Glutamatergic neuron (in vitro differentiated cells): Measurements from ENCODE around the gene VTCN1. TPM values are rescaled to one million over a fixed set of nuclear protein-coding genes. Genes with fewer than 3 reads are reported as not detected.

Experiments
- DNase-seq: peaks from one replicate; pipeline ENCODE4 v3.0.0; 2022
- H3K27ac Mint-ChIP-seq: one replicate; pipeline ENCODE4 v1.8.0; 2020; ENCODE audit warnings: mild to moderate bottlenecking, mixed read lengths, inconsistent platforms; ENCODE audit not compliant: unreplicated experiment
- H3K27me3 Mint-ChIP-seq: one replicate; pipeline ENCODE4 v1.8.0; 2020; ENCODE audit warnings: mild to moderate bottlenecking, moderate library complexity, mixed read lengths, inconsistent platforms; ENCODE audit not compliant: unreplicated experiment
- H3K36me3 Mint-ChIP-seq: one replicate; pipeline ENCODE4 v1.8.0; 2020; ENCODE audit warnings: mild to moderate bottlenecking, mixed read lengths, inconsistent platforms; ENCODE audit not compliant: unreplicated experiment
- H3K4me1 Mint-ChIP-seq: one replicate; pipeline ENCODE4 v1.8.0; 2020; ENCODE audit warnings: mild to moderate bottlenecking, low read depth, mixed read lengths, inconsistent platforms; ENCODE audit not compliant: unreplicated experiment
- H3K4me3 Mint-ChIP-seq: one replicate; pipeline ENCODE4 v1.8.0; 2020; ENCODE audit warnings: mild to moderate bottlenecking, mixed read lengths, inconsistent platforms; ENCODE audit not compliant: unreplicated experiment
- H3K9me3 Mint-ChIP-seq: one replicate; pipeline ENCODE4 v1.8.0; 2020; ENCODE audit warnings: mild to moderate bottlenecking, moderate library complexity, mixed read lengths, inconsistent platforms; ENCODE audit not compliant: unreplicated experiment
- CTCF ChIP-seq: fragments of 200-600 bp; sonication (generic); IDR thresholded peaks from one replicate; pipeline ENCODE4 v1.5.0; 2021; ENCODE audit not compliant: partially characterized antibody, unreplicated experiment
- total RNA-seq: library from RNA; stranded (reverse); fragmentation: NEBNext Ultra II Directional; extraction: Animal tissue kit (Norgen Biotek cat#: 25700); gene quantifications from one replicate; pipeline ENCODE4 v1.2.1, GENCODE V29; 2021; ENCODE audit not compliant: unreplicated experiment

The VTCN1 gene
- total RNA-seq, 1 donor from 2014 or later, result not detected

GRCh38 chr1:117244971-117245370 lies 34.2 kb upstream of the VTCN1 start:
- Mint-ChIP-seq H3K4me1 (no peaks in the 10 kb centered on the region), H3K9me3 (peaks cover 1% of the 10 kb centered on the region)
- no peak for TF ChIP-seq CTCF

GRCh38 chr1:117244306-117244705 lies 33.6 kb upstream of the VTCN1 start:
- H3K27ac Mint-ChIP-seq, result no peak overlapping the region
- DNase-seq, result no peak
- H3K36me3 Mint-ChIP-seq, result no peaks in the 10 kb centered on the region
- H3K4me3 Mint-ChIP-seq, result no peak overlapping the region
- TF ChIP-seq CTCF, result no peak
- no peaks in the 10 kb centered on the region for H3K4me1 Mint-ChIP-seq
- peaks cover 3% of the 10 kb centered on the region for H3K27me3 Mint-ChIP-seq
- peaks cover 1% of the 10 kb centered on the region for H3K9me3 Mint-ChIP-seq

More at GRCh38 chr1:117244971-117245370, 34.2 kb upstream of the VTCN1 start:
- Mint-ChIP-seq H3K27ac (no peak overlapping the region), H3K36me3 (no peaks in the 10 kb centered on the region), H3K27me3 (peaks cover 3% of the 10 kb centered on the region), H3K4me3 (no peak overlapping the region)
- no peak for DNase-seq

GRCh38 chr1:117241512-117241911 lies 30.8 kb upstream of the VTCN1 start:
- Mint-ChIP-seq H3K4me1 (no peaks in the 10 kb centered on the region), H3K4me3 (no peak overlapping the region), H3K9me3 (peaks cover 3% of the 10 kb centered on the region), H3K27ac (no peak overlapping the region), H3K27me3 (peaks cover 3% of the 10 kb centered on the region), H3K36me3 (no peaks in the 10 kb centered on the region)
- no peak for DNase-seq
- TF ChIP-seq CTCF, result no peak

- no peak for DNase-seq
- TF ChIP-seq CTCF, result no peak
- Mint-ChIP-seq H3K4me1 (no peaks in the 10 kb centered on the region), H3K27ac (no peak overlapping the region), H3K4me3 (no peak overlapping the region), H3K9me3 (peaks cover 3% of the 10 kb centered on the region), H3K27me3 (no peaks in the 10 kb centered on the region), H3K36me3 (no peaks in the 10 kb centered on the region)
Measured at GRCh38 chr1:117240547-117240946, 29.8 kb upstream of the VTCN1 start.

GRCh38 chr1:117239467-117239866 lies 28.7 kb upstream of the VTCN1 start:
- no peak overlapping the region for H3K27ac Mint-ChIP-seq
- no peaks in the 10 kb centered on the region for H3K27me3 Mint-ChIP-seq

More at GRCh38 chr1:117239467-117239866, 28.7 kb upstream of the VTCN1 start:
- H3K36me3 Mint-ChIP-seq, result no peaks in the 10 kb centered on the region
- no peak overlapping the region for H3K4me3 Mint-ChIP-seq
- no peaks in the 10 kb centered on the region for H3K4me1 Mint-ChIP-seq
- DNase-seq, result no peak
- peaks cover 3% of the 10 kb centered on the region for H3K9me3 Mint-ChIP-seq
- TF ChIP-seq CTCF, result no peak
